ENCODE results near the gene GINS3. TPM values are rescaled to one million over a fixed set of nuclear protein-coding genes. Genes with fewer than 3 reads are reported as not detected.

GINS3 gene
- total and polyA plus RNA-seq, 10 of the 15 experiments (the other 5 are each of a cell fraction or from before 2014, with no cell fraction given) = 13.6 to 22.4 (median 15.6) TPM

DNA sequence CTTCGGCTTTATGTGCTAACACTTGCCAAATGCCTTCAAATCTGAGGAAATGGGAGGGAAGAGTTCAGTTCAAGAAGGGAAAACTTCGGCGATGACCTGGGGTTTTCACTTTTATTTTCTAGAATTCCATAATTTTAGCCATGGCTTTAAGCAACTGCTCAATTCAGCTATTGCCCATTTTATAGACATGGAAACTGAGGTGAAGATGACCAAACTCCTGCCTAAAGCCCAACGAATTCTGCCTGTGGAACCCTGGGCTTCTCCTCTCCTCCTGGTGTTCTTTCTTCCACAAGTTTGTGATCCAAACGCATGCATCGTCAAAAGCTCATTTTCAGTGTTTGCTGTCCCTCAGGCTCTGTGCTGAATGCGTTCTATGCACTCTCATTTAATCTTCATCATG lies 58.3 kb downstream of the GINS3 start (continued):
- TF ChIP-seq CREM (IDR thresholded peaks at IDR 0.05; ENCODE audit: low read depth) (no peak), ZNF384 (IDR thresholded peaks at IDR 0.05; ENCODE audit: borderline replicate concordance, low read depth, low read length) (no peak), SMAD1 (IDR thresholded peaks at IDR 0.05; ENCODE audit: low read depth, partially characterized antibody) (no peak), TARDBP (IDR thresholded peaks at IDR 0.05; ENCODE audit: borderline replicate concordance) (no peak), POU2F2 (IDR thresholded peaks at IDR 0.05; ENCODE audit: borderline replicate concordance, low read depth, low read length) (no peak)
- TF ChIP-seq, protein P1, sequence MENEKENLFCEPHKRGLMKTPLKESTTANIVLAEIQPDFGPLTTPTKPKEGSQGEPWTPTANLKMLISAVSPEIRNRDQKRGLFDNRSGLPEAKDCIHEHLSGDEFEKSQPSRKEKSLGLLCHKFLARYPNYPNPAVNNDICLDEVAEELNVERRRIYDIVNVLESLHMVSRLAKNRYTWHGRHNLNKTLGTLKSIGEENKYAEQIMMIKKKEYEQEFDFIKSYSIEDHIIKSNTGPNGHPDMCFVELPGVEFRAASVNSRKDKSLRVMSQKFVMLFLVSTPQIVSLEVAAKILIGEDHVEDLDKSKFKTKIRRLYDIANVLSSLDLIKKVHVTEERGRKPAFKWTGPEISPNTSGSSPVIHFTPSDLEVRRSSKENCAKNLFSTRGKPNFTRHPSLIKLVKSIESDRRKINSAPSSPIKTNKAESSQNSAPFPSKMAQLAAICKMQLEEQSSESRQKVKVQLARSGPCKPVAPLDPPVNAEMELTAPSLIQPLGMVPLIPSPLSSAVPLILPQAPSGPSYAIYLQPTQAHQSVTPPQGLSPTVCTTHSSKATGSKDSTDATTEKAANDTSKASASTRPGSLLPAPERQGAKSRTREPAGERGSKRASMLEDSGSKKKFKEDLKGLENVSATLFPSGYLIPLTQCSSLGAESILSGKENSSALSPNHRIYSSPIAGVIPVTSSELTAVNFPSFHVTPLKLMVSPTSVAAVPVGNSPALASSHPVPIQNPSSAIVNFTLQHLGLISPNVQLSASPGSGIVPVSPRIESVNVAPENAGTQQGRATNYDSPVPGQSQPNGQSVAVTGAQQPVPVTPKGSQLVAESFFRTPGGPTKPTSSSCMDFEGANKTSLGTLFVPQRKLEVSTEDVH (IDR thresholded peaks at IDR 0.05; ENCODE audit: low read depth, partially characterized antibody) = no peak

DNA sequence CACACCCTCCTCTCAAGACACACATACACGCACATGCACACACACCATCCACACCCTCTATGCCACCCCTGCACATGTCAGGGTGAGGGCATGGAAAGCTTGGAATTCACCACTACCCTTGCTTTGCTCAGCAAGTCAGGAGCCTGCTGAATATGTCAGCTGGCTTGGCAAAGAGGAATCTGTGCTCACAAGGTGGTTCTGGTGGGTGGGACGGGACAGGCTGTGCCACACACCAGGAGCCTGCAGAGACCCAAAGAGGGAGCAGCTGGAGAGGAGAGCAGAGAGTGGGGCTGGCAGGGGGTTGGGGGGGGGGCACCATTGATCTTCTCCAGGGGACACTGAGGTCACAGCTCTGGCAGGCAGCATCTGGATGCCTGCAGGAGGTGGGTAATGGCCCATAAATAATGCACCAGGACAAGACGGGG lies 59.0 kb downstream of the GINS3 start:
- 33% methylated on average over 3 of the region's 3 CpGs for WGBS (ENCODE audit: insufficient coverage, insufficient replicate concordance, low lambda C conversion rate, missing lambda C conversion rate)
- no peak for TF ChIP-seq NFYA (IDR thresholded peaks at IDR 0.05; ENCODE audit: borderline replicate concordance, low read depth, low read length)
- H3K4me2 ChIP-seq (ENCODE audit: control insufficient read depth, insufficient read depth) = no peak overlapping the region
- no peaks in the 10 kb centered on the region for H4K20me1 ChIP-seq (ENCODE audit: control insufficient read depth, insufficient read depth)
- ChIA-PET CTCF (no interaction called here), RAD21 (ENCODE audit: unreplicated experiment) (no interaction called here), SMC1A (ENCODE audit: uncharacterized antibody, unreplicated experiment) (no interaction called here), POLR2A (no interaction called here)
- in situ Hi-C loops (cut with MboI) = no loop called here
- no peak overlapping the region for H3K4me3 ChIP-seq
- no peak for DNase-seq (ENCODE audit: low read depth, low spot score)
- no peaks in the 10 kb centered on the region for H3K36me3 ChIP-seq (ENCODE audit: control insufficient read depth in 2 of 2, insufficient read depth in 2 of 2, low read length in 1 of 2)
- no peak overlapping the region for H3K27ac ChIP-seq (ENCODE audit: control insufficient read depth, insufficient read depth)
- H3K27me3 ChIP-seq (replicated peaks in 1 of 2; ENCODE audit: control insufficient read depth in 2 of 2, insufficient read depth in 2 of 2, low read length in 1 of 2) = no peaks in the 10 kb centered on the region
- BruUV-seq (replicated peaks) = no TSS peak
- no peaks in the 10 kb centered on the region for H3K9me3 ChIP-seq (replicated peaks; ENCODE audit: control insufficient read depth, insufficient read depth, low read length)
- intact Hi-C loops (cut with micrococcal nuclease; ENCODE audit: unreplicated experiment) = no loop called here
- H2AFZ ChIP-seq (ENCODE audit: control insufficient read depth, low read depth, low read length) = no peak overlapping the region
- H3K9ac ChIP-seq (ENCODE audit: control insufficient read depth, insufficient read depth, low read length) = no peak overlapping the region
- H3K4me1 ChIP-seq (ENCODE audit: control insufficient read depth, insufficient read depth, low read length) = no peaks in the 10 kb centered on the region
- FAIRE-seq = no peak
- ATAC-seq = no peak
- no peaks in the 10 kb centered on the region for H3K79me2 ChIP-seq (ENCODE audit: control insufficient read depth, insufficient read depth, low read length)
